ENCODE measurements around the gene TMEM109. TPM values are rescaled to one million over a fixed set of nuclear protein-coding genes. Genes with fewer than 3 reads are reported as not detected.

TMEM109 gene
- total RNA-seq, 1 donor from 2014 or later, result 72.8 TPM

DNA sequence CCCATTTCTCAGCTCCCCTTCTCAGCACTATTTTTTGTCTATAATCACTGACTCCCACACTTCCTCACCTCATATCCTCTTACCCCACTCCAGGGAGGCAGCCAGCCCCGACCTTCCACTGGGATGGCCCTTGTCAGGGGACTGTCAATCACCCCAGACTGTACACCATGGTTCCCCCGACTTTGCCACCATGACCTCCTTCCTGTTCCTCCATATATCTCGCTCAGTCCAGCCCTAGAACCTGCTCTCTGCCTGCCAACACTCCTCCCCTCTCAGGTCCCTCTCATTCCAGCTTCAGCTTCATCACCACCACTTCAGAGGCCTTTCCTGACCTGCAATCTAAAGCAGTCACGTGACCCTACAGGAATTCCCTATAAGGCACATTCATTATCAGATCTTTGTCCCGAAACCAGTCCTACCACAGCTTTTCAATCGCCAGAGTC, 24.1 kb upstream of the TMEM109 start:
- H3K36me3 Mint-ChIP-seq (ENCODE audit: low read depth, unreplicated experiment), result peaks cover 3% of the 10 kb centered on the region

DNA sequence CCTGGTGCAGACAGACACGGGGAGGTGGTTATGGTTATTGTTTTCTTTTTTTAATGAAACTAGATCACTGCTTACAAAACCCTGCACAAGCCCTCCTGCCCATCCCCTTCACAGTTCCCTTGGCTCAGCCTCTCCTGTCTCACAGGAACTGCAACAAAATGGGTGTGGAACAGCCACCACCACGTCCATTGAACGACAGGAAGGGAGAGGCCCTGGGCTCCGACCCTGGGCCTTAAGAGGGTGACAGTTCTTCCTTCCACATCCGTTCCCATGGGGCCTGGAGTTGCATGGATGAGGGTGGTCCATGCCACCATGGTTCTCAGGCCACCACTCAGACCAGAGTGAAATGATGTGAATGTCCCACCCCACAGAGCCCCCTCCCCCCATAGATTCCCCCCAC, 23.3 kb upstream of the TMEM109 start:
- no peaks in the 10 kb centered on the region for H3K4me1 Mint-ChIP-seq (ENCODE audit: low read depth, unreplicated experiment)
- H3K9me3 ChIP-seq (ENCODE audit: insufficient read depth, low read depth, low read length), result no peaks in the 10 kb centered on the region
- H3K9me3 Mint-ChIP-seq (ENCODE audit: unreplicated experiment), result no peaks in the 10 kb centered on the region
- DNase-seq (ENCODE audit: low read depth), result no peak
- H3K79me2 ChIP-seq (ENCODE audit: insufficient read depth, low read length), result no peaks in the 10 kb centered on the region
- TF ChIP-seq, protein P1, sequence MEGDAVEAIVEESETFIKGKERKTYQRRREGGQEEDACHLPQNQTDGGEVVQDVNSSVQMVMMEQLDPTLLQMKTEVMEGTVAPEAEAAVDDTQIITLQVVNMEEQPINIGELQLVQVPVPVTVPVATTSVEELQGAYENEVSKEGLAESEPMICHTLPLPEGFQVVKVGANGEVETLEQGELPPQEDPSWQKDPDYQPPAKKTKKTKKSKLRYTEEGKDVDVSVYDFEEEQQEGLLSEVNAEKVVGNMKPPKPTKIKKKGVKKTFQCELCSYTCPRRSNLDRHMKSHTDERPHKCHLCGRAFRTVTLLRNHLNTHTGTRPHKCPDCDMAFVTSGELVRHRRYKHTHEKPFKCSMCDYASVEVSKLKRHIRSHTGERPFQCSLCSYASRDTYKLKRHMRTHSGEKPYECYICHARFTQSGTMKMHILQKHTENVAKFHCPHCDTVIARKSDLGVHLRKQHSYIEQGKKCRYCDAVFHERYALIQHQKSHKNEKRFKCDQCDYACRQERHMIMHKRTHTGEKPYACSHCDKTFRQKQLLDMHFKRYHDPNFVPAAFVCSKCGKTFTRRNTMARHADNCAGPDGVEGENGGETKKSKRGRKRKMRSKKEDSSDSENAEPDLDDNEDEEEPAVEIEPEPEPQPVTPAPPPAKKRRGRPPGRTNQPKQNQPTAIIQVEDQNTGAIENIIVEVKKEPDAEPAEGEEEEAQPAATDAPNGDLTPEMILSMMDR (IDR thresholded peaks at IDR 0.05; ENCODE audit: insufficient read depth, low read depth, low read length), result no peak
- TF ChIP-seq EZH2 (IDR thresholded peaks at IDR 0.05; ENCODE audit: insufficient read depth, low read length), result no peak
- peaks cover 15% of the 10 kb centered on the region for H3K36me3 ChIP-seq (ENCODE audit: insufficient read depth, low read length)
- no peak for FAIRE-seq
- H3K27ac ChIP-seq (ENCODE audit: low read depth, low read length), result no peak overlapping the region
- no peak overlapping the region for H2AFZ ChIP-seq (ENCODE audit: low read depth, low read length)
- no peak overlapping the region for H3K9ac ChIP-seq (ENCODE audit: low read length)
- H3K27me3 ChIP-seq (ENCODE audit: insufficient read depth, low read length), result no peaks in the 10 kb centered on the region
- H3K4me3 Mint-ChIP-seq (ENCODE audit: unreplicated experiment), result no peak overlapping the region
- peaks cover 26% of the 10 kb centered on the region for H4K20me1 ChIP-seq (ENCODE audit: insufficient read depth, low read length)
- no peak overlapping the region for H3K4me3 ChIP-seq (ENCODE audit: insufficient read depth, low read depth, low read length)
- no peaks in the 10 kb centered on the region for H3K4me1 ChIP-seq (ENCODE audit: insufficient read depth, low read length)
- no peak overlapping the region for H3K27ac Mint-ChIP-seq (ENCODE audit: unreplicated experiment)
- H3K4me2 ChIP-seq (ENCODE audit: low read length), result no peak overlapping the region
- peaks cover 5% of the 10 kb centered on the region for H3K36me3 Mint-ChIP-seq (ENCODE audit: low read depth, unreplicated experiment)
- H3K27me3 Mint-ChIP-seq (ENCODE audit: low read depth, unreplicated experiment), result no peaks in the 10 kb centered on the region

More for the DNA sequence above, 24.1 kb upstream of the TMEM109 start:
- Histone ChIP-seq H3K27ac (ENCODE audit: low read depth, low read length) (no peak overlapping the region), H3K79me2 (ENCODE audit: insufficient read depth, low read length) (no peaks in the 10 kb centered on the region), H4K20me1 (ENCODE audit: insufficient read depth, low read length) (peaks cover 22% of the 10 kb centered on the region), H3K36me3 (ENCODE audit: insufficient read depth, low read length) (peaks cover 10% of the 10 kb centered on the region), H2AFZ (ENCODE audit: low read depth, low read length) (no peak overlapping the region), H3K4me1 (ENCODE audit: insufficient read depth, low read length) (no peaks in the 10 kb centered on the region), H3K4me3 (ENCODE audit: insufficient read depth, low read depth, low read length) (no peak overlapping the region), H3K9me3 (ENCODE audit: insufficient read depth, low read depth, low read length) (no peaks in the 10 kb centered on the region), H3K27me3 (ENCODE audit: insufficient read depth, low read length) (no peaks in the 10 kb centered on the region), H3K4me2 (ENCODE audit: low read length) (no peak overlapping the region), H3K9ac (ENCODE audit: low read length) (no peak overlapping the region)
- Mint-ChIP-seq H3K9me3 (ENCODE audit: unreplicated experiment) (no peaks in the 10 kb centered on the region), H3K27ac (ENCODE audit: unreplicated experiment) (no peak overlapping the region), H3K4me3 (ENCODE audit: unreplicated experiment) (no peak overlapping the region), H3K4me1 (ENCODE audit: low read depth, unreplicated experiment) (no peaks in the 10 kb centered on the region), H3K27me3 (ENCODE audit: low read depth, unreplicated experiment) (no peaks in the 10 kb centered on the region)
- FAIRE-seq (no peak), DNase-seq (ENCODE audit: low read depth) (no peak)
- TF ChIP-seq EZH2 (IDR thresholded peaks at IDR 0.05; ENCODE audit: insufficient read depth, low read length), result no peak
- TF ChIP-seq, protein P1 (IDR thresholded peaks at IDR 0.05; ENCODE audit: insufficient read depth, low read depth, low read length), result no peak

DNA sequence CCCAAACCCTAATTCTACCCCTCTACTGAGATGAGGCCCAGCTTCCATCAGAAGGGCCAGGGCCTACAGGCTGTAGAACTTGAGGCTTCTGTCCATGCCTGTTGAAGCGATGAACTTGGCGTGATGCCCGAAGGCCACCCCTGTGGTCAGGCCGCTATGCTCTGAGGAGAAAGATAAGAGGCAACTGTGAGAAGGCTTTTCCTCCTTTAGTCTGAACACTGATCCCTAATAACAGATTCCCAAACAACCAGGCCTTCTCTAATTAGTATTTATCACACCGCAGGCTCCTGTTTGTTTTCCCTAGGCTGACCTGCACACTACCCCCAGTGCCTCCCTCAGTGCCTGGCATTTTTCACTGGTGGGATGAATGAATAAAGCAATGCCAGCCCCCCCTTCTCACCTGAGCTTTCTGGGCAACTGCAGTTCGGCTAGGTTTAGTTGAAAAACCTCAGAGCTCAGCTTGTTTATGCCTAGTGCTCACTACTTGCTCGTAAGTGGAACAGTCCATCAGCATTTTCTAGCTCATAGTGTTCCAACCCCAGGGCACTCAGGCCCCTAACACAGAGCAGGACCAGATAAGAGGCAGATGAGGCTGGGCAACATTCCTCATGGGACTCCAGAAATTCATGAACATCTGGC, 22.7 kb upstream of the TMEM109 start:
- H3K27me3 Mint-ChIP-seq (ENCODE audit: low read depth, unreplicated experiment), result no peaks in the 10 kb centered on the region
- peaks cover 9% of the 10 kb centered on the region for H3K36me3 Mint-ChIP-seq (ENCODE audit: low read depth, unreplicated experiment)
- no peak overlapping the region for H3K27ac Mint-ChIP-seq (ENCODE audit: unreplicated experiment)
- H3K4me3 Mint-ChIP-seq (ENCODE audit: unreplicated experiment), result no peak overlapping the region
- Histone ChIP-seq H3K27me3 (ENCODE audit: insufficient read depth, low read length) (no peaks in the 10 kb centered on the region), H3K9ac (ENCODE audit: low read length) (no peak overlapping the region), H3K4me2 (ENCODE audit: low read length) (no peak overlapping the region), H4K20me1 (ENCODE audit: insufficient read depth, low read length) (peaks cover 27% of the 10 kb centered on the region), H3K9me3 (ENCODE audit: insufficient read depth, low read depth, low read length) (no peaks in the 10 kb centered on the region), H3K4me1 (ENCODE audit: insufficient read depth, low read length) (no peaks in the 10 kb centered on the region), H3K79me2 (ENCODE audit: insufficient read depth, low read length) (no peaks in the 10 kb centered on the region), H3K27ac (ENCODE audit: low read depth, low read length) (no peak overlapping the region), H3K4me3 (ENCODE audit: insufficient read depth, low read depth, low read length) (no peak overlapping the region), H3K36me3 (ENCODE audit: insufficient read depth, low read length) (peaks cover 20% of the 10 kb centered on the region), H2AFZ (ENCODE audit: low read depth, low read length) (no peak overlapping the region)
- DNase-seq (ENCODE audit: low read depth), result peak; percentile 15
- no peak for FAIRE-seq
- H3K4me1 Mint-ChIP-seq (ENCODE audit: low read depth, unreplicated experiment), result no peaks in the 10 kb centered on the region
- H3K9me3 Mint-ChIP-seq (ENCODE audit: unreplicated experiment), result no peaks in the 10 kb centered on the region
- no peak for TF ChIP-seq EZH2 (IDR thresholded peaks at IDR 0.05; ENCODE audit: insufficient read depth, low read length)
- TF ChIP-seq, protein P1 (IDR thresholded peaks at IDR 0.05; ENCODE audit: insufficient read depth, low read depth, low read length), result no peak

Data from astrocyte (in vitro differentiated cells and primary cell).